Esophagus muscularis mucosa (tissue), 4 donors: ENCODE measurements around the gene TXNDC16. TPM values are rescaled to one million over a fixed set of nuclear protein-coding genes. Genes with fewer than 3 reads are reported as not detected.
"Not testable (repeated sequence)": the region's sequence is repeated elsewhere in the genome, so short reads cannot be mapped to it uniquely, and the experiment has no call there.

ENCODE experiments used
- DNase-seq: peaks from one replicate; pipeline ENCODE4 v3.0.0-alpha.2; 2017; ENCODE audit errors: extremely low spot score
- H3K27ac ChIP-seq, 4 donors: fragments of 200-600 bp; sonication (generic); replicated peaks in 1 of 4; 1 replicate in 3 of 4; 2 replicates in 1 of 4; pipeline ENCODE4 v1.5.1; 2016 to 2019; ENCODE audit warnings: mild to moderate bottlenecking in 1 of 4
- H3K27me3 ChIP-seq, 4 donors: fragments of 200-600 bp; sonication (generic); one replicate each; pipeline versions ENCODE4 v1.5.1 to v1.6.0; 2016 to 2019
- H3K36me3 ChIP-seq, 4 donors: fragments of 200-600 bp; sonication (generic); one replicate each; pipeline ENCODE4 v1.5.1; 2016 to 2019
- H3K4me1 ChIP-seq, 4 donors: fragments of 200-600 bp; sonication (generic); one replicate each; pipeline ENCODE4 v1.5.1; 2016 to 2019
- H3K4me3 ChIP-seq, 4 donors: fragments of 200-600 bp; sonication (generic); 1 replicate in 2 of 4; 2 replicates in 2 of 4; pipeline ENCODE4 v1.5.1; 2016 to 2019; ENCODE audit warnings: mild to moderate bottlenecking in 4 of 4, moderate library complexity in 1 of 4
- H3K9me3 ChIP-seq, 4 donors: fragments of 200-600 bp; sonication (generic); 1 replicate in 3 of 4; 2 replicates in 1 of 4; pipeline ENCODE4 v1.5.1; 2016 to 2019
- CTCF ChIP-seq, 3 experiments: fragments of 200-600 bp in 2 of 3; fragments of 450-650 bp in 1 of 3; sonication (generic) in 2 of 3; IDR thresholded peaks; one replicate each; pipeline ENCODE4 v1.5.1; 2017 to 2019; ENCODE audit warnings: antibody characterized with exemption in 3 of 3, mild to moderate bottlenecking in 2 of 3, moderate library complexity in 1 of 3
- EP300 ChIP-seq: sonication (generic); formaldehyde crosslinking; IDR thresholded peaks from one replicate; pipeline ENCODE4 v1.6.1; 2017; ENCODE audit warnings: antibody characterized with exemption
- POLR2A ChIP-seq: fragments of 450-650 bp; IDR thresholded peaks from one replicate; pipeline ENCODE4 v1.6.1; 2017; ENCODE audit warnings: antibody characterized with exemption, moderate library complexity, mild to moderate bottlenecking, low read depth
- POLR2AphosphoS5 ChIP-seq, 2 donors: sonication (generic); formaldehyde crosslinking; IDR thresholded peaks; one replicate each; pipeline ENCODE4 v1.6.1; 2017; ENCODE audit warnings: antibody characterized with exemption in 2 of 2
- WGBS: methylation state at CpG from one replicate; pipeline ENCODE4 v1.1.5; 2018; 5-methylcytosine and 5-hydroxymethylcytosine counted together
- intact Hi-C: fragments of 100-400 bp; cut with DNase I; formaldehyde crosslinking; loops from one replicate; pipeline ENCODE4 v1.15.1; 2023
- total RNA-seq, 4 donors: library from RNA; depleted of rRNA; stranded (reverse); fragments of >200 nt; gene quantifications; one replicate each; pipeline versions ENCODE4 v1.1.0 to v1.2.1, GENCODE V29; 2016

Gene TXNDC16
- total RNA-seq, 4 donors from 2014 or later: 6.5 to 12.5 (median 11.8) TPM

- intact Hi-C loops: no loop called here
These were observed 38.0 kb upstream of the TXNDC16 start for GRCh38 chr14:52590318-52590717.

GRCh38 chr14:52589646-52590045 lies 37.3 kb upstream of the TXNDC16 start:
- Histone ChIP-seq H3K4me3 (no peak overlapping the region), H3K27me3 (no peaks in the 10 kb centered on the region), H3K27ac (no peak overlapping the region), H3K4me1 (no peaks in the 10 kb centered on the region), H3K9me3 (no peaks in the 10 kb centered on the region), H3K36me3 (no peaks in the 10 kb centered on the region)
- intact Hi-C loops: no loop called here
- 77% methylated on average over 4 of the region's 4 CpGs for WGBS
- TF ChIP-seq POLR2AphosphoS5 (IDR thresholded peaks at IDR 0.05): no peak
- no peak for TF ChIP-seq EP300
- TF ChIP-seq CTCF (IDR thresholded peaks at IDR 0.05): no peak
- TF ChIP-seq POLR2A: no peak
- DNase-seq: no peak

More at GRCh38 chr14:52590318-52590717, 38.0 kb upstream of the TXNDC16 start:
- no peaks in the 10 kb centered on the region for H3K4me1 ChIP-seq
- H3K36me3 ChIP-seq: no peaks in the 10 kb centered on the region
- DNase-seq: no peak
- WGBS: 92% methylated on average over 1 of the region's 1 CpG
- TF ChIP-seq POLR2AphosphoS5 (IDR thresholded peaks at IDR 0.05) (no peak), EP300 (no peak), CTCF (IDR thresholded peaks at IDR 0.05) (no peak), POLR2A (no peak)
- no peaks in the 10 kb centered on the region for H3K27me3 ChIP-seq
- no peak overlapping the region for H3K4me3 ChIP-seq
- no peak overlapping the region for H3K27ac ChIP-seq
- H3K9me3 ChIP-seq: no peaks in the 10 kb centered on the region

- intact Hi-C loops: no loop called here
- H3K27ac ChIP-seq: no peak overlapping the region
- H3K9me3 ChIP-seq: no peaks in the 10 kb centered on the region
- no peaks in the 10 kb centered on the region for H3K27me3 ChIP-seq
- H3K36me3 ChIP-seq: no peaks in the 10 kb centered on the region
- no peaks in the 10 kb centered on the region for H3K4me1 ChIP-seq
- no peak overlapping the region for H3K4me3 ChIP-seq
- no peak for DNase-seq
- no peak for TF ChIP-seq EP300
- TF ChIP-seq POLR2A: no peak
- no peak for TF ChIP-seq CTCF (IDR thresholded peaks at IDR 0.05)
- no peak for TF ChIP-seq POLR2AphosphoS5 (IDR thresholded peaks at IDR 0.05)
These were observed 31.2 kb upstream of the TXNDC16 start for GRCh38 chr14:52583544-52583943.

- no peak for TF ChIP-seq POLR2A
- no peak for TF ChIP-seq POLR2AphosphoS5 (IDR thresholded peaks at IDR 0.05)
- no peak for TF ChIP-seq CTCF (IDR thresholded peaks at IDR 0.05)
- no peak for TF ChIP-seq EP300
- DNase-seq: no peak
- Histone ChIP-seq H3K36me3 (no peaks in the 10 kb centered on the region), H3K4me3 (no peak overlapping the region), H3K27ac (no peak overlapping the region), H3K27me3 (no peaks in the 10 kb centered on the region), H3K9me3 (peaks cover 0 to 28% (median 26%) of the 10 kb centered on the region in 4 donors), H3K4me1 (no peaks in the 10 kb centered on the region)
- WGBS: 100% methylated on average over 2 of the region's 2 CpGs
- intact Hi-C loops: no loop called here
These were observed 23.6 kb upstream of the TXNDC16 start for GRCh38 chr14:52575858-52576257.

GRCh38 chr14:52568454-52568853 lies 16.1 kb upstream of the TXNDC16 start:
- H3K27ac ChIP-seq, intact Hi-C loops, H3K27me3 ChIP-seq, DNase-seq, H3K36me3 ChIP-seq, H3K4me3 ChIP-seq, H3K4me1 ChIP-seq: not testable (repeated sequence)
- WGBS: 89% methylated on average over 7 of the region's 7 CpGs
- peaks cover 0 to 37% (median 33%) of the 10 kb centered on the region in 4 donors for H3K9me3 ChIP-seq
